IPS DF 6.9 (cell line): ENCODE data around the gene ALX4.

Experiments
- DNase-seq: peaks from one replicate; pipeline ENCODE4 v3.0.0-alpha.2; 2013; ENCODE audit warnings: low read depth, low spot score
- H3K27ac ChIP-seq: one replicate; pipeline ENCODE4 v1.5.1; 2013; ENCODE audit warnings: low read length, control low read depth
- H3K27me3 ChIP-seq: 2 replicates; pipeline ENCODE4 v1.6.1; 2013; ENCODE audit warnings: mild to moderate bottlenecking, low read length; ENCODE audit not compliant: control insufficient read depth, insufficient read depth
- H3K36me3 ChIP-seq: 2 replicates; pipeline ENCODE4 v1.6.1; 2013; ENCODE audit warnings: low read length; ENCODE audit not compliant: control insufficient read depth, insufficient read depth
- H3K4me1 ChIP-seq: 2 replicates; pipeline ENCODE4 v1.6.1; 2013; ENCODE audit warnings: low read length; ENCODE audit not compliant: control insufficient read depth, insufficient read depth
- H3K4me3 ChIP-seq: 2 replicates; pipeline ENCODE4 v1.5.1; 2013; ENCODE audit warnings: mild to moderate bottlenecking, low read length
- H3K9me3 ChIP-seq: 2 replicates; pipeline ENCODE4 v1.6.1; 2013; ENCODE audit warnings: low read length, inconsistent platforms; ENCODE audit not compliant: control insufficient read depth, insufficient read depth
- WGBS: extraction: QIAGEN DNeasy Blood & Tissue Kit; methylation state at CpG from one replicate; pipeline ENCODE4 v1.1.7; 2013; ENCODE audit warnings: mixed read lengths, missing lambda C conversion rate; ENCODE audit not compliant: insufficient read length, insufficient coverage; 5-methylcytosine and 5-hydroxymethylcytosine counted together

ALX4 gene

DNA sequence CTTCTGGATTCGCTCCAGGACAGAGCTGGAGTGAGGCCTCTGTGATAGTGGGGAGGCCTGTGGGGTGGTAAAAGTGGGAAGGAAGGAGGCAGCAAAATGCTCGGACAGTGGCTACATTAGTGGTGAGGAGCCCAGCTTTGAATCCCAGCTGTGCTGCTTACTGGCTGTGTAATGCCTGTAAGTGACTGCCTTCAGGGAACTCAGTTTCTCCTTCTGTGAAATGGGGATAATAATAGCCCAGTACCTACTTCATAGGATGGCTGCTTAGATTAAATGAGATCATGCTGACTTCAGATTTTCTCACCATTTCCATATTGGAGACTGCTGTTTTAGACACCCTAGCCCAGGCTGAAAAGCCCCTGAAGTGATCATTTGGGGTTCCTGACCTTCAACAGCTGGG is 8.4 kb upstream of the ALX4 start:
- DNase-seq, result no peak

DNA sequence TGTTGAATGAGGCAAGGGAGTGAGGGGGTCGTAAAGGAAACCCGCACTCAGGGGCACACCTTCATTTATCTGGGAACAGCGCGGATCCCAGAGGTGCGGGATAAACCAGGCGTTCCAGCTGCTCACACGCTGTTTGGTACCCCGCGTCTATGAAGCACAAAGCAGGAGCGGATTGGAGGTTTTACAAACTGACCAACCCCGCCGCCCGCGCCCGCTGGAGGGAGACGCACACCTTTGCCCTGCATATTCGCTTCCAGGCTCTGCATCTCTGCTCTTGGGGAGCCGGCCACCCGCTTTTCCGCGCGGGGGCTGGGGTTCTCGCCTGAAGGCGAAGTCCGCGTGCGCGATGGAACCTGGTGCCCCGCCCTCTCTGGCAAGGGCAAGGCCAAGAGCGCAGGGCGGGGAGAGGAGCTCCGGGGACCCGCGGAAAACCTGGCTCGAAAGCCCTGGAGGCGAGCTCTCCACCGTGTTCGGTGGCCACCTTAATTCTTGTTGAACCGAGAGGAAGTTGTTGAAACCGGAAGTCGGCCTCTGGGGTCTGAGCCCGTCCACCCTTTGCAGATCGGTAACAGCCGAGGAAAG is 6.8 kb upstream of the ALX4 start:
- DNase-seq, result no peak
- no CpG with 5 or more reads among the region's 44 CpGs for WGBS

More for the DNA sequence above, 8.4 kb upstream of the ALX4 start:
- H3K4me3 ChIP-seq, result no peak overlapping the region
- peaks cover 98% of the 10 kb centered on the region for H3K27me3 ChIP-seq
- no peaks in the 10 kb centered on the region for H3K9me3 ChIP-seq
- peaks cover 2% of the 10 kb centered on the region for H3K4me1 ChIP-seq
- no CpG with 5 or more reads among the region's 2 CpGs for WGBS
- no peaks in the 10 kb centered on the region for H3K36me3 ChIP-seq
- no peak overlapping the region for H3K27ac ChIP-seq

DNA sequence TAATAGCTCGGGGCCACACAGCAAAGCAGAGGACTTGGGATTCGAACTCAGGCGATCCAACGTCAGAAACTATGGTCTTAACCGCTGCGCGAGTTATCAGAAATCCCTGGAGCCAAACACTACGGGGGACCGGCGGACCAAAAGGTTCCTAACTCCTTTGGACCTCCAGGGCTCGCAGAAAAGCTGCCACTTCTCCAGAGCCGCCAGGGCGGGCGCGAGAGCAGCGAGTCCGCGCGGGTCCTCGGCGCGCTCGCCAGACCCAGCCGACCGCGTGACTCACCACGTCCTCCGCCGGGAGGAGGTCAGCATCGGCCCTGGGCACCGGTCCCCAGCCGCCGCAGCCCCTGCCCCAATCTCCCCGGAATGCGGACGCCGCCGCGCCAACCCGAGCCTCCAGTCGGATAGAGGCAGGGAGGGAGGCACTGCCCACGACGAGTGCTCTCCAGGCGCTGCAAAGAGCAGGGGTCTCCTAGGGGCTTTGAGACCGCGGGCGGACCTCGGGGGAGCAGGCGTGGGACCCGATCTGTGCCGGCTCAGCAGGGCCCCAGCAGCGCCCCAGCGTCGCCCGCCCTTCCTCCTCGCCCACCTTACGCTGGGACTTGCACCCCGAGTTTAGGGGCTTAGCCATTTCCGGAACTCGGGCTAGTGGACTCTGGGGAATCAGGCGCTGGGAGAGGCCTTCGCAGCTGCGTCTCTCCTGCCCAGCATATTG is 6.2 kb upstream of the ALX4 start:
- H3K27me3 ChIP-seq, result peaks cover 98% of the 10 kb centered on the region
- DNase-seq, result no peak
- no peaks in the 10 kb centered on the region for H3K9me3 ChIP-seq
- no CpG with 5 or more reads among the region's 63 CpGs for WGBS
- no peak overlapping the region; the same call in 1 of the 2 replicates for H3K4me3 ChIP-seq
- no peak overlapping the region for H3K27ac ChIP-seq
- H3K36me3 ChIP-seq, result no peaks in the 10 kb centered on the region
- peaks cover 4% of the 10 kb centered on the region for H3K4me1 ChIP-seq

More for the DNA sequence above, 6.8 kb upstream of the ALX4 start:
- Histone ChIP-seq H3K27me3 (peaks cover 98% of the 10 kb centered on the region), H3K27ac (no peak overlapping the region), H3K36me3 (no peaks in the 10 kb centered on the region), H3K4me3 (no peak overlapping the region; the same call in 1 of the 2 replicates), H3K9me3 (no peaks in the 10 kb centered on the region), H3K4me1 (peaks cover 2% of the 10 kb centered on the region)

DNA sequence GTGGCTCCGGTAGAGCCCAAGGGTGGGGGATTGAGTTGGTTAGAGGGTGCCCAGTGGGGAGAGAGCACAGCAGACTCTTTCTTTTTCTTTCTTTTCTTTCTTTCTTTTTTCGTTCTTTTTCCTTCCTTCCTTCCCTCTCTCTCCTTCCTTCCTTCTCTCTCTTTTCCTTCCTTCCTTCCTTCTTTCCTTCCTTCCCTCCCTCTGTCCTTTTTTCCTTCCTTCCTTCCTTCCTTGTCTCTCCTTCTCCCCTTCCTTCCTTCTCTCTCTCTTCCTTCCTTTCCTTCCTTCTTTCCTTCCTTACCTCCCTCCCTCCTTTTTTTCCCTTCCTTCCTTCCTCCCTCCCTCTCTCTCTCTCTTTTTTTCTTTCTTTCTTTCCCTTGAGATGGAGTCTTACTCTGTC is 4.8 kb upstream of the ALX4 start:
- Histone ChIP-seq H3K4me3 (no peak overlapping the region), H3K27ac (no peak overlapping the region), H3K4me1 (peaks cover 4% of the 10 kb centered on the region), H3K27me3 (peaks cover 96% of the 10 kb centered on the region), H3K36me3 (no peaks in the 10 kb centered on the region), H3K9me3 (no peaks in the 10 kb centered on the region)
- WGBS, result no CpG with 5 or more reads among the region's 2 CpGs
- DNase-seq, result no peak

GRCh38 chr11:44313761-44314489 is 4.0 kb upstream of the ALX4 start:
- H3K4me3 ChIP-seq, result no peak overlapping the region
- no peak for DNase-seq
- peaks cover 94% of the 10 kb centered on the region for H3K27me3 ChIP-seq
- WGBS, result no CpG with 5 or more reads among the region's 9 CpGs
- no peaks in the 10 kb centered on the region for H3K9me3 ChIP-seq
- H3K36me3 ChIP-seq, result no peaks in the 10 kb centered on the region
- H3K27ac ChIP-seq, result no peak overlapping the region
- peaks cover 6% of the 10 kb centered on the region for H3K4me1 ChIP-seq

DNA sequence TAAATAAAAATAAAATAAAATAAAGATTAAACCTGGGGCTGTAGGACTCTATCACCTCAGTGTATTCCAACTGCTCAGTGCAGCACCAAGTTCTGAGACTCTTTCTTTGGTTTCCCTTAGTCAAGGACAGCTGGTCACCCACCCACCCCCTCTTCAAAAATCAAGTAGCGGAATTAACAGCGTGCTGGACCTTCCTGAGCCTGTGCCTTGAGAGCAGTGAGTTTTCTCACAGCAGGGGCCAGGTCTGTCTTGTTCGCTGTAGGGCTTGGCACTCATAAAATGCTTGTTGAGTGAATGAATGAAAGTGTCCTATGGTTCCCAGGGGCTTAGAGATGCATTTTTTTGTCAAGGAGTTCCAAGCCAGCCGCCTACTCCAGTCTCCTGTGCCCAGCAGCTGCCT is 2.9 kb upstream of the ALX4 start:
- peaks cover 6% of the 10 kb centered on the region for H3K4me1 ChIP-seq
- H3K36me3 ChIP-seq, result no peaks in the 10 kb centered on the region
- H3K27ac ChIP-seq, result no peak overlapping the region
- no peak overlapping the region for H3K4me3 ChIP-seq
- DNase-seq, result no peak
- H3K27me3 ChIP-seq, result peaks cover 94% of the 10 kb centered on the region
- no peaks in the 10 kb centered on the region for H3K9me3 ChIP-seq
- no CpG with 5 or more reads among the region's 4 CpGs for WGBS

GRCh38 chr11:44311339-44312261 is 1.7 kb upstream of the ALX4 start:
- WGBS, result no CpG with 5 or more reads among the region's 44 CpGs
- no peak for DNase-seq
- Histone ChIP-seq H3K27me3 (peaks cover 94% of the 10 kb centered on the region), H3K27ac (no peak overlapping the region), H3K9me3 (no peaks in the 10 kb centered on the region), H3K36me3 (no peaks in the 10 kb centered on the region), H3K4me1 (peaks cover 6% of the 10 kb centered on the region), H3K4me3 (no peak overlapping the region)

- H3K27ac ChIP-seq, result no peak overlapping the region
- peaks cover 4% of the 10 kb centered on the region; the same call in 1 of the 2 replicates for H3K4me1 ChIP-seq
- H3K4me3 ChIP-seq, result no peak overlapping the region
- H3K9me3 ChIP-seq, result no peaks in the 10 kb centered on the region
- H3K36me3 ChIP-seq, result no peaks in the 10 kb centered on the region
- no CpG with 5 or more reads among the region's 49 CpGs for WGBS
- H3K27me3 ChIP-seq, result peaks cover 94% of the 10 kb centered on the region
- DNase-seq, result no peak
Observed at GRCh38 chr11:44310463-44311272, 729 bp upstream of the ALX4 start.

DNA sequence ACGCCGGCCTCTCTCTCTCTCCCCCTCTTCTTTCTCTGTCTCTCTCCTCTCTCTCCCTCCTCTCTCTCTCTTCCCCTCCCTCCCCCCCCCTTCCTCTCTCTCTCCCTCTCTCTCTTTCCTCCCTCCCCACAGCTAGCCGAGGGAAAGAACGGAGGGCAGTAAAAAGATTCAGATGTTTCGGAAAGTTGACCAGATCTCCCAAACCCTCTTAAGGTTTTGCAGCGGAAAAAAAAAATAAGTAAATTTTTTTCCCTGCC is 195 bp upstream of the ALX4 start:
- Histone ChIP-seq H3K9me3 (no peaks in the 10 kb centered on the region), H3K27me3 (peaks cover 94% of the 10 kb centered on the region), H3K4me3 (peak overlapping the region; percentile 11; the same call in 1 of the 2 replicates), H3K27ac (no peak overlapping the region), H3K36me3 (no peaks in the 10 kb centered on the region), H3K4me1 (peaks cover 4% of the 10 kb centered on the region; the same call in 1 of the 2 replicates)
- DNase-seq, result no peak
- no CpG with 5 or more reads among the region's 6 CpGs for WGBS
